Calu3 (cell line): ENCODE results near the gene CXCL8. TPM values are rescaled to one million over a fixed set of nuclear protein-coding genes. Genes with fewer than 3 reads are reported as not detected.

Source experiments
- BruUV-seq: library from RNA; stranded (reverse); fragments of 400-500 nt; replicated peaks from 2 replicates; lab custom pipeline; 2021; lab: Mats Ljungman, UMichigan
- CTCF ChIA-PET: fragments of 300-600 bp; sonication (Branson Sonifier 250); formaldehyde crosslinking; loops from one replicate; lab custom pipeline; 2022; ENCODE audit warnings: antibody characterized with exemption; lab: Charles Lee
- DNase-seq: peaks from one replicate; pipeline ENCODE4 v3.0.0; 2022
- H3K27ac Mint-ChIP-seq: one replicate; pipeline ENCODE4 v1.8.0; 2022; ENCODE audit warnings: mixed read lengths; ENCODE audit not compliant: unreplicated experiment
- H3K27me3 Mint-ChIP-seq: one replicate; pipeline ENCODE4 v1.8.0; 2022; ENCODE audit warnings: mixed read lengths; ENCODE audit not compliant: unreplicated experiment
- H3K36me3 Mint-ChIP-seq: one replicate; pipeline ENCODE4 v1.8.0; 2022; ENCODE audit warnings: mild to moderate bottlenecking, moderate library complexity, mixed read lengths; ENCODE audit not compliant: insufficient read depth, unreplicated experiment
- H3K4me1 Mint-ChIP-seq: one replicate; pipeline ENCODE4 v1.8.0; 2022; ENCODE audit warnings: mild to moderate bottlenecking, low read depth, mixed read lengths; ENCODE audit not compliant: unreplicated experiment
- H3K4me3 Mint-ChIP-seq: one replicate; pipeline ENCODE4 v1.8.0; 2022; ENCODE audit warnings: mild to moderate bottlenecking, low read depth, moderate library complexity, mixed read lengths; ENCODE audit not compliant: unreplicated experiment
- H3K9me3 Mint-ChIP-seq: one replicate; pipeline ENCODE4 v1.8.0; 2022; ENCODE audit warnings: low read depth, mixed read lengths; ENCODE audit not compliant: unreplicated experiment
- intact Hi-C: fragments of 100-400 bp; cut with micrococcal nuclease; formaldehyde crosslinking; loops from one replicate; pipeline ENCODE4 v1.10.0; 2022; ENCODE audit not compliant: unreplicated experiment
- total RNA-seq: library from RNA; stranded (reverse); gene quantifications from 2 replicates; pipeline ENCODE4 v1.2.3, GENCODE V29; 2022
- TF ChIP-seq, protein P1 (sequence below): fragments of 200-600 bp; IDR thresholded peaks from one replicate; pipeline ENCODE4 v1.8.0; 2022; ENCODE audit warnings: antibody characterized with exemption; ENCODE audit not compliant: unreplicated experiment

Gene CXCL8
- total RNA-seq, 1 experiment from 2014 or later = 404 TPM

DNA sequence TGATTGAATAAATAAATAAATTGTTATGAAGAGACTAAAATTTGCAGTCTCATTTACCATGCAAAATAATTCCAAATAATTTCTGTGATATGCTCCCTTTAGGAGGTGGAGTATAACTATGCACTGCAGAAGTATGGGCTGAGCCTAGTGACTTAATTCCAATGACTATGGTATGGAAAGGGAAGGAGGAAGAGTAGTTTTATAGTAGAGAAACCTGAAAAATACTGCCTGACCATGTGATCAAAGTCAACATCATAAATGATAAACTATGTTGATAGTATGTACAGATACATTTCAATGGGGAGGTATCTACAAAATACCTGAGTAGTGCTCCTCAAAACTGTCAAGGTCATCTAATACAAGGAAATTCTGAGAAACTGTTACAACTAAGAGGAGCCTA is 14.6 kb downstream of the CXCL8 start:
- no peak for DNase-seq
- no peak overlapping the region for H3K27ac Mint-ChIP-seq
- CTCF ChIA-PET = no interaction called here
- peaks cover 9% of the 10 kb centered on the region for H3K4me1 Mint-ChIP-seq
- intact Hi-C loops = no loop called here
- BruUV-seq = no TSS peak
- peaks cover 2% of the 10 kb centered on the region for H3K9me3 Mint-ChIP-seq
- H3K4me3 Mint-ChIP-seq = no peak overlapping the region
- no peaks in the 10 kb centered on the region for H3K36me3 Mint-ChIP-seq
- H3K27me3 Mint-ChIP-seq = no peaks in the 10 kb centered on the region
- TF ChIP-seq, protein P1, sequence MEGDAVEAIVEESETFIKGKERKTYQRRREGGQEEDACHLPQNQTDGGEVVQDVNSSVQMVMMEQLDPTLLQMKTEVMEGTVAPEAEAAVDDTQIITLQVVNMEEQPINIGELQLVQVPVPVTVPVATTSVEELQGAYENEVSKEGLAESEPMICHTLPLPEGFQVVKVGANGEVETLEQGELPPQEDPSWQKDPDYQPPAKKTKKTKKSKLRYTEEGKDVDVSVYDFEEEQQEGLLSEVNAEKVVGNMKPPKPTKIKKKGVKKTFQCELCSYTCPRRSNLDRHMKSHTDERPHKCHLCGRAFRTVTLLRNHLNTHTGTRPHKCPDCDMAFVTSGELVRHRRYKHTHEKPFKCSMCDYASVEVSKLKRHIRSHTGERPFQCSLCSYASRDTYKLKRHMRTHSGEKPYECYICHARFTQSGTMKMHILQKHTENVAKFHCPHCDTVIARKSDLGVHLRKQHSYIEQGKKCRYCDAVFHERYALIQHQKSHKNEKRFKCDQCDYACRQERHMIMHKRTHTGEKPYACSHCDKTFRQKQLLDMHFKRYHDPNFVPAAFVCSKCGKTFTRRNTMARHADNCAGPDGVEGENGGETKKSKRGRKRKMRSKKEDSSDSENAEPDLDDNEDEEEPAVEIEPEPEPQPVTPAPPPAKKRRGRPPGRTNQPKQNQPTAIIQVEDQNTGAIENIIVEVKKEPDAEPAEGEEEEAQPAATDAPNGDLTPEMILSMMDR = no peak

DNA sequence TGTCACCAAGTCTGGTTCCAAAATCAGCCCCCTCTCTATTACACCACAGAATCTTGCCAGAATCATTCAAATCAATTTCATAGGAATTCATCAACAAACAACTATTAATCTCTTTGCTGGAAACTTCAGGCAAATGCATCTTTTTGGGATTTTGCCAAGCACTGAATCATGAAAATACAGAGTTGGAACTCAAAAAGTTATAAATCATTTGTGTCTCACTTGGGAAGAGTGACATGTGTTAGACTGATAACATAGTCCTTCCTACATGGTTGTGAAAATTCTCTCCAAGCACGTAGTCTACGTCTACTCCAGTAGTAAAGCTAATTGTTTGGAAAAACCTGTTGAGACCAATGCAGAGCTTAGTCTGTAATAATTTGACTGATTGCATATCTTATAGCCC is 19.0 kb downstream of the CXCL8 start:
- Mint-ChIP-seq H3K27ac (no peak overlapping the region), H3K9me3 (no peaks in the 10 kb centered on the region), H3K4me3 (no peak overlapping the region), H3K27me3 (no peaks in the 10 kb centered on the region), H3K4me1 (no peaks in the 10 kb centered on the region), H3K36me3 (no peaks in the 10 kb centered on the region)
- no TSS peak for BruUV-seq
- intact Hi-C loops = no loop called here
- no peak for DNase-seq
- CTCF ChIA-PET = no interaction called here
- TF ChIP-seq, protein P1 = no peak

DNA sequence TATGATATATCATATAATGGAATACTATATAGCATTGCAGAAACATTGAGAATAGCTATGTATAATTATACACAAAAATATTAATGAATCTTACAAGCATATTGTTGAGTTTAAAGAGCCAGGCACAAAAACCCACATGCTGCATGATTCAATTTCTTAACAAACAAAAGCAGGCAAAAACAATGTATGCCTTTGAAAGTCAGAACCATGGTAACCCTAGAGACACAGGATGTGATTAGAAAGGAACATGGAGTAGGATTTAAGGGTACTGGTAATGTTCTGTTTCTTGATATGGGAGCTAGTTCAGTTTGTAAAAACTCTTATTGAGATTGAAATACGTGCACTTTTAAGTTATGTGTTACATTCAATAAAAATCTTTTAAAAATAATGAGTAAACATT is 21.5 kb downstream of the CXCL8 start:
- no peak overlapping the region for H3K4me3 Mint-ChIP-seq
- BruUV-seq = no TSS peak
- no peak for DNase-seq
- H3K9me3 Mint-ChIP-seq = no peaks in the 10 kb centered on the region
- intact Hi-C loops = no loop called here
- H3K27ac Mint-ChIP-seq = no peak overlapping the region
- no peaks in the 10 kb centered on the region for H3K4me1 Mint-ChIP-seq
- CTCF ChIA-PET = no interaction called here
- no peaks in the 10 kb centered on the region for H3K27me3 Mint-ChIP-seq
- H3K36me3 Mint-ChIP-seq = no peaks in the 10 kb centered on the region
- TF ChIP-seq, protein P1 = no peak

DNA sequence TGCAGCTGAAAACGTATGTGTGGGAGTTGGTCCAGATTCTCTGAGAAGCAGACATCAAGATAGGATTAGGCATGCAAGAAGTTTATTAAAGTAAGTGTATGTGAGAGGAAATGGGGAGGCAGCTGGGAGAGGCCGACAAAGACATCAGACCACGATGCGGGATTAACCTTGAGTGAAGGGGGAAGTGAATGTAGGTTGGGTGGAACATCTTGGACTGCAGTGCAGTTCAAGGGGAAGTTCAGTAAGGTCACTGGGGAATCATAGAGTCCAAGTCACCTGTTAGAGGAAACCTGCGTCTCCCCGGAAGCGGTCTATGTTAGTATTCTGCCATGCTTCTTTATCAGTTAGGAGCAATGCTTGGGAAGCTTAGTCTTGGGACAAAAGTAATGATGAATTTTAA is 22.0 kb downstream of the CXCL8 start:
- BruUV-seq = no TSS peak
- DNase-seq = no peak
- CTCF ChIA-PET = interaction anchor here (1.7 kb wide), 1 partner anchor 89 kb away, joined by 3 read pairs; no protein-coding TSS in a partner anchor
- no peaks in the 10 kb centered on the region for H3K9me3 Mint-ChIP-seq
- TF ChIP-seq, protein P1 = no peak
- H3K36me3 Mint-ChIP-seq = no peaks in the 10 kb centered on the region
- intact Hi-C loops = no loop called here
- no peak overlapping the region for H3K4me3 Mint-ChIP-seq
- no peak overlapping the region for H3K27ac Mint-ChIP-seq
- no peaks in the 10 kb centered on the region for H3K4me1 Mint-ChIP-seq
- no peaks in the 10 kb centered on the region for H3K27me3 Mint-ChIP-seq
